ENCODE results near the gene DNAAF8. TPM values are rescaled to one million over a fixed set of nuclear protein-coding genes. Genes with fewer than 3 reads are reported as not detected.

DNAAF8 gene
- total RNA-seq, 1 experiment from 2014 or later: 0.39 TPM

DNA sequence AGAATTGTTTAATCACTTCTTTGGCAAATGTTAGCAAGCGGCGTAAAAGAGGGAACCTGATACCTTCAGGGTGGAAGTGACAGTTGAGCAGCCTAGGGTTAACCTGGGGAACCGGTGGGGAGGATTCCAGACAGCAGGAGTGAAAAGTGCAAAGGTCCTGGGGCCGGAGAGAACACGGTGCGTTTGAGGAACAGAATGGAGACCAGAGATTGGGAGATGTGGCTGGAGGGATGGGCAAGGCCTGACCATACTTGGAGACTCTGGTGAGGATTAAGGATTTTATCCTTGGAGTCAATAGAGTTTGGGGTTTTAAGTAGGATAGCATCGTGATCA lies 34.9 kb downstream of the DNAAF8 start:
- H4K8ac ChIP-seq (replicated peaks; ENCODE audit: insufficient read length, low read depth, low read length): no peak overlapping the region
- H3K27ac Mint-ChIP-seq: peak overlapping the region in 1 of 3 experiments; percentile 23; a peak in 1 of 7 replicates

More for the DNA sequence above, 34.9 kb downstream of the DNAAF8 start:
- Histone ChIP-seq H3K27ac (ENCODE audit: insufficient read length, low read depth, low read length) (no peak overlapping the region), H2BK20ac (ENCODE audit: low read depth, low read length, poor library complexity, severe bottlenecking) (no peak overlapping the region), H3K9me3 (ENCODE audit: control insufficient read depth, low read depth, low read length) (no peaks in the 10 kb centered on the region), H3K79me2 (ENCODE audit: insufficient read depth, low read length) (no peaks in the 10 kb centered on the region), H4K20me1 (ENCODE audit: control insufficient read depth, insufficient read depth, insufficient read length) (no peaks in the 10 kb centered on the region), H3K79me1 (ENCODE audit: insufficient read depth, low read depth, low read length, poor library complexity, severe bottlenecking) (no peaks in the 10 kb centered on the region), H4K5ac (ENCODE audit: insufficient read length, low read depth, low read length) (no peak overlapping the region), H2BK5ac (ENCODE audit: insufficient read length, low read length) (no peak overlapping the region), H2BK15ac (ENCODE audit: low read depth, low read length) (no peak overlapping the region), H2AFZ (ENCODE audit: low read length) (no peak overlapping the region), H3T11ph (ENCODE audit: low read length) (no peak overlapping the region), H3K56ac (ENCODE audit: insufficient read length, low read depth, low read length) (no peak overlapping the region), H3K23me2 (ENCODE audit: insufficient read length, low read depth, low read length, poor library complexity, severe bottlenecking) (peaks cover 8% of the 10 kb centered on the region), H2BK12ac (ENCODE audit: insufficient read length, low read depth, low read length) (no peak overlapping the region), H2BK120ac (ENCODE audit: low read depth, low read length, poor library complexity, severe bottlenecking) (no peak overlapping the region), H3K4ac (ENCODE audit: low read depth, low read length) (no peak overlapping the region), H3K23ac (ENCODE audit: insufficient read length, low read depth, low read length) (no peak overlapping the region), H3K27me3 (ENCODE audit: insufficient read depth, low read length) (no peaks in the 10 kb centered on the region), H3K9ac (ENCODE audit: extremely low read depth, insufficient read length, low read length) (no peak overlapping the region), H2AK5ac (ENCODE audit: insufficient read length, low read length) (no peak overlapping the region), H4K91ac (ENCODE audit: insufficient read length, low read depth, low read length) (no peak overlapping the region), H3K4me1 (ENCODE audit: insufficient read depth, low read length) (no peaks in the 10 kb centered on the region), H3K18ac (ENCODE audit: insufficient read length, low read depth, low read length) (no peak overlapping the region), H3K4me2 (ENCODE audit: insufficient read depth, insufficient read length, low read length) (peak overlapping the region; percentile 92), H3K14ac (ENCODE audit: insufficient read depth, low read length) (no peak overlapping the region)
- Mint-ChIP-seq H3K4me3 (peak overlapping the region; percentile 73 to 84; a peak in 4 of 5 replicates), H3K27me3 (ENCODE audit: low read depth) (no peaks in the 10 kb centered on the region), H3K9me3 (no peaks in the 10 kb centered on the region), H3K36me3 (ENCODE audit: insufficient read depth in 1 of 3, low read depth in 3 of 3) (peaks cover 0 to 7% (median 0%) of the 10 kb centered on the region in 3 experiments; a peak in 4 of 7 replicates), H3K4me1 (peaks cover 22 to 24% of the 10 kb centered on the region in 2 experiments)
- WGBS (ENCODE audit: extremely low coverage, insufficient read length, low lambda C conversion rate): no CpG with 5 or more reads among the region's 7 CpGs
- no peak for DNase-seq
- TF ChIP-seq, protein P1, sequence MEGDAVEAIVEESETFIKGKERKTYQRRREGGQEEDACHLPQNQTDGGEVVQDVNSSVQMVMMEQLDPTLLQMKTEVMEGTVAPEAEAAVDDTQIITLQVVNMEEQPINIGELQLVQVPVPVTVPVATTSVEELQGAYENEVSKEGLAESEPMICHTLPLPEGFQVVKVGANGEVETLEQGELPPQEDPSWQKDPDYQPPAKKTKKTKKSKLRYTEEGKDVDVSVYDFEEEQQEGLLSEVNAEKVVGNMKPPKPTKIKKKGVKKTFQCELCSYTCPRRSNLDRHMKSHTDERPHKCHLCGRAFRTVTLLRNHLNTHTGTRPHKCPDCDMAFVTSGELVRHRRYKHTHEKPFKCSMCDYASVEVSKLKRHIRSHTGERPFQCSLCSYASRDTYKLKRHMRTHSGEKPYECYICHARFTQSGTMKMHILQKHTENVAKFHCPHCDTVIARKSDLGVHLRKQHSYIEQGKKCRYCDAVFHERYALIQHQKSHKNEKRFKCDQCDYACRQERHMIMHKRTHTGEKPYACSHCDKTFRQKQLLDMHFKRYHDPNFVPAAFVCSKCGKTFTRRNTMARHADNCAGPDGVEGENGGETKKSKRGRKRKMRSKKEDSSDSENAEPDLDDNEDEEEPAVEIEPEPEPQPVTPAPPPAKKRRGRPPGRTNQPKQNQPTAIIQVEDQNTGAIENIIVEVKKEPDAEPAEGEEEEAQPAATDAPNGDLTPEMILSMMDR (conservative IDR thresholded peaks at IDR 0.05): no peak
